Measurements from ENCODE around the gene NUDCD3. TPM values are rescaled to one million over a fixed set of nuclear protein-coding genes. Genes with fewer than 3 reads are reported as not detected.

NUDCD3 gene
- total and polyA plus RNA-seq, 2 of the 8 experiments (the other 6 are each of a cell fraction or from before 2014, with no cell fraction given), result 35.2 to 93.7 TPM

DNA sequence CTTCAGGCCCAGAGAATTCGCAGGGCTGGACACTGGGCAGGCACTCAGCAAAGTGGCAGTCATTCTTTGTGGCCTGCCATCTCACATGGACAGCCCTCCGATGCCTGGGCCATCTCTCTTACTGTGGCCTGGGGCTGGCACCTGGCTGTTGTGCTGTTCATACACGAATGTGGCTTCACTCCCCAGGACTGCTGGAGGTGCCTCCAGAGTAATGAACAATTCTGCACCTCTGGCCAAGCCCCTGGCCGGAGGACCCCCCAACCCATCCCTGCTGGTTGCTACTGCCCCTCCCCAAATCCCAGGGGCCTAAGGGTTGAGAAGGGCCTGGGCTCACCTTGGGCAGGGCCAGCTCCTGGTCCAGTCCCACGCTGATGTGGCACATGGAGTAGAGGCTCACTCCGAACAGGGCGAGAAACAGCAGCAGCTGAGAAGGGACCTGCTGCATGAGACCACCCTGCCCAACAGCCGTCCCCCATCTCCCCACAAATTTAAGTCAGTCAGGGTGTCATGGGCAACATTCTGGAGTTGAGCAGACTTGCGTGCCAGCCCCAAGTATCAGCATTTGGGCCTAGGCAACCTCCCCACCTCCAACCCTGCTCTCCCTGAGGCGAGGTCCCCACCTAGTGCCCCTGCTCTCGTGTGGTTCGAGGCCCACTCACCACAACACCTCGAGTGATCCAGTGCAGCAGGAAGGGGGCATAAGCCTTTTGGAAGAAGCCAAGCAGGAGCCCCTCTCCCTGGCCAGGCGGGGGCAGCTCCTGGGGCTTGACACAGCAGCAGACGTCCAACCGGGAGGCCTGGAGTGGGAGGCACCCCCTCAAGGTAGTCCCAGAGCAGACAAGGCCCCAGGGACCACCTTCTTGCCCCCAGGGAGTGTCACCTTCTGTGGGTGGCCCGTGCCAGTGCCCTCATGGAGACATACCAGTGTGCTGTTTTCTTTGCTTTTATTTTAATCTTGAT is 41.2 kb upstream of the NUDCD3 start:
- Histone ChIP-seq H2AK5ac (ENCODE audit: low read depth, low read length) (no peak overlapping the region), H3K14ac (ENCODE audit: insufficient read length) (no peak overlapping the region), H3K27me3 (replicated peaks in 1 of 4; ENCODE audit: control insufficient read depth in 3 of 4, extremely low read depth in 1 of 4, insufficient read depth in 3 of 4, low read length in 3 of 4) (no peaks in the 10 kb centered on the region), H2BK20ac (ENCODE audit: low read length) (no peak overlapping the region), H2BK15ac (ENCODE audit: low read length) (no peak overlapping the region), H3K27ac (ENCODE audit: low read depth, low read length) (no peak overlapping the region), H2BK120ac (replicated peaks; ENCODE audit: low read depth, low read length) (no peak overlapping the region), H3K9me3 (ENCODE audit: insufficient read depth in 2 of 2, low read depth in 1 of 2, low read length in 1 of 2) (no peaks in the 10 kb centered on the region), H3K4me1 (replicated peaks in 1 of 4; ENCODE audit: control insufficient read depth in 3 of 4, insufficient read depth in 4 of 4, low read length in 3 of 4) (no peaks in the 10 kb centered on the region), H4K91ac (replicated peaks; ENCODE audit: insufficient read length, low read length) (no peak overlapping the region), H3K36me3 (ENCODE audit: control insufficient read depth in 2 of 4, insufficient read depth in 4 of 4, low read length in 3 of 4) (no peaks in the 10 kb centered on the region), H3K79me2 (ENCODE audit: control insufficient read depth in 1 of 2, insufficient read depth in 2 of 2, low read length in 2 of 2) (no peaks in the 10 kb centered on the region), H3K18ac (ENCODE audit: extremely low read depth, low read length) (no peak overlapping the region), H2BK5ac (ENCODE audit: low read depth, low read length) (no peak overlapping the region; the same call in 1 of the 2 replicates), H4K8ac (ENCODE audit: extremely low read depth, insufficient read depth, low read length) (peak overlapping the region; percentile 79; the same call in 1 of the 2 replicates), H3K4me2 (ENCODE audit: insufficient read depth in 1 of 2, low read depth in 2 of 2, low read length in 2 of 2) (no peak overlapping the region), H2AFZ (ENCODE audit: low read length) (no peak overlapping the region), H3K23ac (ENCODE audit: insufficient read length) (no peak overlapping the region), H3K9ac (replicated peaks in 1 of 4; ENCODE audit: extremely low read depth in 1 of 4, low read depth in 3 of 4, low read length in 3 of 4) (no peak overlapping the region), H3K23me2 (ENCODE audit: low read depth, low read length) (no peaks in the 10 kb centered on the region), H4K20me1 (replicated peaks in 1 of 2; ENCODE audit: control insufficient read depth in 1 of 2, insufficient read depth in 2 of 2, low read length in 2 of 2) (no peaks in the 10 kb centered on the region), H3K4me3 (ENCODE audit: extremely low read depth in 1 of 4, insufficient read depth in 2 of 4, low read depth in 3 of 4, low read length in 4 of 4) (no peak overlapping the region), H4K5ac (ENCODE audit: insufficient read length, low read depth, low read length) (no peak overlapping the region), H3K56ac (replicated peaks; ENCODE audit: insufficient read length, low read depth, low read length) (no peak overlapping the region), H2BK12ac (ENCODE audit: low read depth, low read length) (no peak overlapping the region), H3K79me1 (ENCODE audit: low read depth, low read length) (no peaks in the 10 kb centered on the region), H3K4ac (replicated peaks; ENCODE audit: insufficient read length, low read depth, low read length) (no peak overlapping the region)
- FAIRE-seq (no peak), DNase-seq (ENCODE audit: low read depth in 1 of 2, low spot score in 2 of 2) (no peak)
- TF ChIP-seq NRF1 (IDR thresholded peaks at IDR 0.05; ENCODE audit: low read depth, low read length) (no peak), HDAC6 (IDR thresholded peaks at IDR 0.05; ENCODE audit: low read depth, low read length) (no peak), POLR2AphosphoS5 (IDR thresholded peaks at IDR 0.05; ENCODE audit: low read depth, low read length) (no peak), RNF2 (IDR thresholded peaks at IDR 0.05; ENCODE audit: borderline replicate concordance, low read depth, low read length, missing control alignments, poor library complexity, severe bottlenecking) (no peak), BRCA1 (IDR thresholded peaks at IDR 0.05; ENCODE audit: low read depth, low read length) (no peak)
- ChIA-PET POLR2A (ENCODE audit: partially characterized antibody) (no interaction called here), CTCF (ENCODE audit: partially characterized antibody) (interaction anchor here (0.9 to 1.4 kb wide), 2 partner anchors 34 to 54 kb away, joined by 3 read pairs; no protein-coding TSS in a partner anchor)
- 89% methylated on average over 17 of the region's 17 CpGs; no CpG with 5 or more reads in 1 of the 2 experiments for WGBS, 2 experiments (ENCODE audit: extremely low coverage in 1 of 2, insufficient coverage in 1 of 2, insufficient read length in 1 of 2, insufficient replicate concordance in 2 of 2, low coverage in 1 of 2, low lambda C conversion rate in 2 of 2, missing lambda C conversion rate in 1 of 2)

Data from H1 (cell line).